Brain microvascular endothelial cell (primary cell): ENCODE results near the gene CSF2RB.

Experiments used
- DNase-seq: peaks from one replicate; pipeline ENCODE4 v3.0.0-alpha.2; 2020
- H3K27ac ChIP-seq: fragments of 250-450 bp; sonication (Bioruptor Pico); 2 replicates; pipeline ENCODE4 v1.5.1; 2020; ENCODE audit warnings: mild to moderate bottlenecking, moderate library complexity
- H3K27me3 ChIP-seq: fragments of 250-450 bp; sonication (Bioruptor Pico); replicated peaks from 2 replicates; pipeline ENCODE4 v1.5.1; 2020; ENCODE audit warnings: mild to moderate bottlenecking
- H3K36me3 ChIP-seq: fragments of 250-450 bp; sonication (Bioruptor Pico); replicated peaks from 2 replicates; pipeline ENCODE4 v1.5.1; 2020; ENCODE audit warnings: mild to moderate bottlenecking
- H3K4me3 ChIP-seq: 2 replicates; pipeline ENCODE4 v1.5.1; 2011; ENCODE audit warnings: low read depth, mild to moderate bottlenecking, control low read depth, low read length, moderate library complexity
- CTCF ChIP-seq: IDR thresholded peaks from 2 replicates; pipeline ENCODE4 v1.5.1; 2011; ENCODE audit warnings: low read depth, mild to moderate bottlenecking, moderate library complexity, low read length, control low read depth, inconsistent platforms; ENCODE audit errors: missing control alignments
- in situ Hi-C: cut with HindIII; loops from 2 replicates; pipeline ENCODE4 v1.10.0; 2017; ENCODE audit warnings: low sequenced_read_pairs, low pct_ligation_motif_present

Gene CSF2RB

GRCh38 chr22:36961626-36962025 is 48.2 kb downstream of the CSF2RB start:
- Histone ChIP-seq H3K27ac (no peak overlapping the region), H3K4me3 (no peak overlapping the region), H3K27me3 (no peaks in the 10 kb centered on the region), H3K36me3 (no peaks in the 10 kb centered on the region)
- no peak for DNase-seq
- in situ Hi-C loops: no loop called here
- no peak for TF ChIP-seq CTCF

- no peak for TF ChIP-seq CTCF
- no peaks in the 10 kb centered on the region for H3K36me3 ChIP-seq
- no peak overlapping the region for H3K4me3 ChIP-seq
- no peaks in the 10 kb centered on the region for H3K27me3 ChIP-seq
- no peak overlapping the region for H3K27ac ChIP-seq
- DNase-seq: no peak
- in situ Hi-C loops: no loop called here
Observed at GRCh38 chr22:36963302-36963701, 49.9 kb downstream of the CSF2RB start.

- in situ Hi-C loops: no loop called here
- Histone ChIP-seq H3K27me3 (no peaks in the 10 kb centered on the region), H3K4me3 (no peak overlapping the region), H3K36me3 (no peaks in the 10 kb centered on the region), H3K27ac (no peak overlapping the region)
- TF ChIP-seq CTCF: no peak
- DNase-seq: no peak
Observed at GRCh38 chr22:36964106-36964505, 50.7 kb downstream of the CSF2RB start.

- TF ChIP-seq CTCF: no peak
- H3K4me3 ChIP-seq: no peak overlapping the region
- H3K27me3 ChIP-seq: no peaks in the 10 kb centered on the region
- no peak for DNase-seq
- no peaks in the 10 kb centered on the region for H3K36me3 ChIP-seq
- H3K27ac ChIP-seq: no peak overlapping the region
- in situ Hi-C loops: no loop called here
Observed at GRCh38 chr22:36965696-36966095, 52.3 kb downstream of the CSF2RB start.

- no peak overlapping the region for H3K4me3 ChIP-seq
- no peaks in the 10 kb centered on the region for H3K36me3 ChIP-seq
- TF ChIP-seq CTCF: no peak
- no peak for DNase-seq
- in situ Hi-C loops: no loop called here
- H3K27me3 ChIP-seq: no peaks in the 10 kb centered on the region
- H3K27ac ChIP-seq: no peak overlapping the region
Observed at GRCh38 chr22:36966851-36967540, 53.6 kb downstream of the CSF2RB start.
